Uterus (tissue), 4 donors: ENCODE data around the gene DENND4B. TPM values are rescaled to one million over a fixed set of nuclear protein-coding genes. Genes with fewer than 3 reads are reported as not detected.

Experiments
- DNase-seq, 2 donors: peaks; one replicate each; pipeline ENCODE4 v3.0.0-alpha.2; 2019 to 2020
- H3K27ac ChIP-seq, 2 donors: fragments of 200-600 bp; sonication (generic); 1 replicate in 1 of 2; 2 replicates in 1 of 2; pipeline ENCODE4 v1.5.1; 2016 to 2018
- H3K27me3 ChIP-seq, 2 donors: fragments of 200-600 bp; sonication (generic); one replicate each; pipeline ENCODE4 v1.5.1; 2018 to 2019; ENCODE audit warnings: control low read depth in 1 of 2
- H3K36me3 ChIP-seq, 2 donors: fragments of 200-600 bp; sonication (generic); one replicate each; pipeline ENCODE4 v1.5.1; 2019; ENCODE audit warnings: control low read depth in 1 of 2
- H3K4me1 ChIP-seq, 2 donors: fragments of 200-600 bp; sonication (generic); one replicate each; pipeline ENCODE4 v1.5.1; 2018 to 2019; ENCODE audit warnings: control low read depth in 1 of 2
- H3K4me3 ChIP-seq, 2 donors: fragments of 200-600 bp; sonication (generic); 1 replicate in 1 of 2; 2 replicates in 1 of 2; pipeline ENCODE4 v1.5.1; 2018 to 2019; ENCODE audit warnings: mild to moderate bottlenecking in 1 of 2
- H3K9me3 ChIP-seq, 2 donors: fragments of 200-600 bp; sonication (generic); one replicate each; pipeline ENCODE4 v1.5.1; 2019; ENCODE audit warnings: control low read depth in 1 of 2
- CTCF ChIP-seq, 4 experiments: fragments of 200-600 bp in 2 of 4; fragments of 450-650 bp in 2 of 4; sonication (generic) in 2 of 4; IDR thresholded peaks; one replicate each; pipeline ENCODE4 v1.5.1; 2016 to 2019; ENCODE audit warnings: antibody characterized with exemption in 4 of 4, mild to moderate bottlenecking in 2 of 4, moderate library complexity in 1 of 4
- POLR2A ChIP-seq, 2 donors: fragments of 450-650 bp; IDR thresholded peaks; one replicate each; pipeline ENCODE4 v1.6.1; 2016; ENCODE audit warnings: antibody characterized with exemption in 2 of 2, mild to moderate bottlenecking in 1 of 2, moderate library complexity in 1 of 2
- intact Hi-C: fragments of 100-400 bp; cut with DNase I; formaldehyde crosslinking; loops from one replicate; pipeline ENCODE4 v1.15.1; 2023; ENCODE audit warnings: low total_unique reads
- total RNA-seq, 4 donors: library from RNA; depleted of rRNA in 3 of 4; stranded (reverse); fragments of >200 nt in 3 of 4; gene quantifications; one replicate each; pipeline versions ENCODE4 v1.1.0 to v1.2.4, GENCODE V29; 2014 to 2023
- donor health status: DM: yes; HTN: yes; CAD: no.

DENND4B gene
- total RNA-seq, 4 donors from 2014 or later = 5.6 to 94.9 (median 30.1) TPM

- Histone ChIP-seq H3K9me3 (no peaks in the 10 kb centered on the region), H3K27me3 (no peaks in the 10 kb centered on the region), H3K4me1 (peaks cover 3 to 15% of the 10 kb centered on the region in 2 donors), H3K36me3 (no peaks in the 10 kb centered on the region), H3K4me3 (peak overlapping the region; percentile 68 to 86), H3K27ac (peak overlapping the region; percentile 95 to 96)
- intact Hi-C loops = no loop called here
- DNase-seq = peak in 1 of 2 donors; percentile 48
- no peak for TF ChIP-seq POLR2A (IDR thresholded peaks at IDR 0.05)
- no peak for TF ChIP-seq CTCF (IDR thresholded peaks at IDR 0.05)
These were observed 17.4 kb upstream of the DENND4B start for GRCh38 chr1:153963850-153964331.

- Histone ChIP-seq H3K36me3 (no peaks in the 10 kb centered on the region), H3K27me3 (no peaks in the 10 kb centered on the region), H3K4me1 (peaks cover 3 to 15% of the 10 kb centered on the region in 2 donors), H3K27ac (peak within 1 kb of the TSS; percentile 95 to 96), H3K9me3 (no peaks in the 10 kb centered on the region), H3K4me3 (peak within 1 kb of the TSS; percentile 68 to 86)
- intact Hi-C loops = no loop called here
- peak; percentile 99 for DNase-seq
- TF ChIP-seq CTCF (IDR thresholded peaks at IDR 0.05) = no peak
- peak; percentile 66 to 83 for TF ChIP-seq POLR2A (IDR thresholded peaks at IDR 0.05)
These were observed 16.7 kb upstream of the DENND4B start, which contains the start of gene SLC39A1 for GRCh38 chr1:153963030-153963849. TSS of gene SLC39A1 (minus strand) at chr1:153963537. CDS start at chr1:153962715, 822 bp downstream.

GRCh38 chr1:153962088-153963029 is 15.8 kb upstream of the DENND4B start:
- Histone ChIP-seq H3K4me3 (peak overlapping the region; percentile 68 to 86), H3K36me3 (no peaks in the 10 kb centered on the region), H3K27me3 (no peaks in the 10 kb centered on the region), H3K27ac (peak overlapping the region; percentile 95 to 96), H3K4me1 (peaks cover 3 to 15% of the 10 kb centered on the region in 2 donors), H3K9me3 (no peaks in the 10 kb centered on the region)
- intact Hi-C loops = no loop called here
- TF ChIP-seq CTCF (IDR thresholded peaks at IDR 0.05) (no peak), POLR2A (IDR thresholded peaks at IDR 0.05) (no peak)
- peak; percentile 37 to 49 for DNase-seq

GRCh38 chr1:153961421-153961820 is 14.9 kb upstream of the DENND4B start:
- intact Hi-C loops = no loop called here
- no peak overlapping the region for H3K4me3 ChIP-seq
- DNase-seq = no peak
- no peaks in the 10 kb centered on the region for H3K9me3 ChIP-seq
- H3K27me3 ChIP-seq = no peaks in the 10 kb centered on the region
- TF ChIP-seq POLR2A (IDR thresholded peaks at IDR 0.05) (no peak), CTCF (IDR thresholded peaks at IDR 0.05) (no peak)
- H3K4me1 ChIP-seq = peaks cover 9 to 21% of the 10 kb centered on the region in 2 donors
- no peaks in the 10 kb centered on the region for H3K36me3 ChIP-seq
- H3K27ac ChIP-seq = peak overlapping the region; percentile 95 to 96
